ENCODE measurements around the gene THSD7A.

DNA sequence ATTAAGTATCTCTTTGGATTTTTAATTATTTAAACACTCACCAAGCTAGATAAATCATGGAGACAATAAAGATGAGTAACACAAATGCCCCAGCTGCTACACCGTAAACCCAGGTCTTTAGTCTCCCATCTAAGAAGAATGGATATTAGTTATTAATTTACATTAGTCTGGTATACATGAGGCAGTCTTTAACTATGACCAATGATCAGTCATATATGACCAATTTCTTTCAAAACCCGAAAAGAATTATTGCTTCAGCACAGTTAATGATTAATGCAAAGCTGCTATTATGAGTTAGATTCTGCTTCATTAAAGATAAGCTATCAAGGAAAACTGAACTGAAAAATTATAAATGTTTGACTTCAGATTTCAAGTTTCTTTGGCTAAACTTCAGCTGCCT lies 455.5 kb downstream of the THSD7A start:
- TF ChIP-seq POLR2AphosphoS5 (IDR thresholded peaks at IDR 0.05; ENCODE audit: low read depth, low read length): no peak
- no peak for TF ChIP-seq POLR2A (IDR thresholded peaks at IDR 0.05; ENCODE audit: low read depth, low read length)

All from GM12892 (cell line).